Measurements from ENCODE around the gene ASCL1. TPM values are rescaled to one million over a fixed set of nuclear protein-coding genes. Genes with fewer than 3 reads are reported as not detected.

The ASCL1 gene
- total RNA-seq, 2 experiments from 2014 or later: not detected

DNA sequence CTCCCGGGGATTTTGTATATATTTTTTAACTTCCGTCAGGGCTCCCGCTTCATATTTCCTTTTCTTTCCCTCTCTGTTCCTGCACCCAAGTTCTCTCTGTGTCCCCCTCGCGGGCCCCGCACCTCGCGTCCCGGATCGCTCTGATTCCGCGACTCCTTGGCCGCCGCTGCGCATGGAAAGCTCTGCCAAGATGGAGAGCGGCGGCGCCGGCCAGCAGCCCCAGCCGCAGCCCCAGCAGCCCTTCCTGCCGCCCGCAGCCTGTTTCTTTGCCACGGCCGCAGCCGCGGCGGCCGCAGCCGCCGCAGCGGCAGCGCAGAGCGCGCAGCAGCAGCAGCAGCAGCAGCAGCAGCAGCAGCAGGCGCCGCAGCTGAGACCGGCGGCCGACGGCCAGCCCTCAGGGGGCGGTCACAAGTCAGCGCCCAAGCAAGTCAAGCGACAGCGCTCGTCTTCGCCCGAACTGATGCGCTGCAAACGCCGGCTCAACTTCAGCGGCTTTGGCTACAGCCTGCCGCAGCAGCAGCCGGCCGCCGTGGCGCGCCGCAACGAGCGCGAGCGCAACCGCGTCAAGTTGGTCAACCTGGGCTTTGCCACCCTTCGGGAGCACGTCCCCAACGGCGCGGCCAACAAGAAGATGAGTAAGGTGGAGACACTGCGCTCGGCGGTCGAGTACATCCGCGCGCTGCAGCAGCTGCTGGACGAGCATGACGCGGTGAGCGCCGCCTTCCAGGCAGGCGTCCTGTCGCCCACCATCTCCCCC, 777 bp downstream of the ASCL1 start:
- peaks cover 39% of the 10 kb centered on the region for H3K4me1 Mint-ChIP-seq
- peaks cover 2% of the 10 kb centered on the region for H3K9me3 Mint-ChIP-seq
- peaks cover 86% of the 10 kb centered on the region for H3K27me3 Mint-ChIP-seq
- H3K27ac Mint-ChIP-seq: no peak overlapping the region
- peaks cover 2% of the 10 kb centered on the region for H3K36me3 Mint-ChIP-seq (ENCODE audit: low read depth)
- peak overlapping the region; percentile 49 for H3K4me3 Mint-ChIP-seq
- ChIA-PET CTCF (no interaction called here), POLR2A (no interaction called here)
- DNase-seq: no peak

DNA sequence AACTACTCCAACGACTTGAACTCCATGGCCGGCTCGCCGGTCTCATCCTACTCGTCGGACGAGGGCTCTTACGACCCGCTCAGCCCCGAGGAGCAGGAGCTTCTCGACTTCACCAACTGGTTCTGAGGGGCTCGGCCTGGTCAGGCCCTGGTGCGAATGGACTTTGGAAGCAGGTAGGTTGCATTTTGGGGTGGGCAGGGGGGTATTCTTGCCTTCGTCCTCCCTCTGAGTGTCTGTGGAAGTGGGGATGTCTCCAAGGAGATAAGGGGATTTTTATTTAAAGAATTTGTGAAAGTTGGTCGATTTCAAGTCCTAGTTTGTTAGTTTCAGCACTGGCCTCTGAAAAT, 1.3 kb downstream of the ASCL1 start:
- DNase-seq: no peak
- Mint-ChIP-seq H3K27ac (no peak overlapping the region), H3K36me3 (ENCODE audit: low read depth) (peaks cover 2% of the 10 kb centered on the region), H3K9me3 (peaks cover 2% of the 10 kb centered on the region), H3K4me1 (peaks cover 34% of the 10 kb centered on the region), H3K27me3 (peaks cover 87% of the 10 kb centered on the region), H3K4me3 (peak overlapping the region; percentile 47)
- POLR2A ChIA-PET: no interaction called here
- CTCF ChIA-PET: no interaction called here

DNA sequence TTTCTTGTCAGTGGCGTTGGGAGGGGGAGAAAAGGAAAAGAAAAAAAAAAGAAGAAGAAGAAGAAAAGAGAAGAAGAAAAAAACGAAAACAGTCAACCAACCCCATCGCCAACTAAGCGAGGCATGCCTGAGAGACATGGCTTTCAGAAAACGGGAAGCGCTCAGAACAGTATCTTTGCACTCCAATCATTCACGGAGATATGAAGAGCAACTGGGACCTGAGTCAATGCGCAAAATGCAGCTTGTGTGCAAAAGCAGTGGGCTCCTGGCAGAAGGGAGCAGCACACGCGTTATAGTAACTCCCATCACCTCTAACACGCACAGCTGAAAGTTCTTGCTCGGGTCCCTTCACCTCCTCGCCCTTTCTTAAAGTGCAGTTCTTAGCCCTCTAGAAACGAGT, 1.9 kb downstream of the ASCL1 start:
- POLR2A ChIA-PET: no interaction called here
- CTCF ChIA-PET: no interaction called here
- Mint-ChIP-seq H3K4me3 (peak overlapping the region; percentile 47), H3K36me3 (ENCODE audit: low read depth) (peaks cover 2% of the 10 kb centered on the region), H3K27ac (no peak overlapping the region), H3K4me1 (peaks cover 29% of the 10 kb centered on the region), H3K27me3 (peaks cover 90% of the 10 kb centered on the region), H3K9me3 (peaks cover 6% of the 10 kb centered on the region)
- DNase-seq: no peak

DNA sequence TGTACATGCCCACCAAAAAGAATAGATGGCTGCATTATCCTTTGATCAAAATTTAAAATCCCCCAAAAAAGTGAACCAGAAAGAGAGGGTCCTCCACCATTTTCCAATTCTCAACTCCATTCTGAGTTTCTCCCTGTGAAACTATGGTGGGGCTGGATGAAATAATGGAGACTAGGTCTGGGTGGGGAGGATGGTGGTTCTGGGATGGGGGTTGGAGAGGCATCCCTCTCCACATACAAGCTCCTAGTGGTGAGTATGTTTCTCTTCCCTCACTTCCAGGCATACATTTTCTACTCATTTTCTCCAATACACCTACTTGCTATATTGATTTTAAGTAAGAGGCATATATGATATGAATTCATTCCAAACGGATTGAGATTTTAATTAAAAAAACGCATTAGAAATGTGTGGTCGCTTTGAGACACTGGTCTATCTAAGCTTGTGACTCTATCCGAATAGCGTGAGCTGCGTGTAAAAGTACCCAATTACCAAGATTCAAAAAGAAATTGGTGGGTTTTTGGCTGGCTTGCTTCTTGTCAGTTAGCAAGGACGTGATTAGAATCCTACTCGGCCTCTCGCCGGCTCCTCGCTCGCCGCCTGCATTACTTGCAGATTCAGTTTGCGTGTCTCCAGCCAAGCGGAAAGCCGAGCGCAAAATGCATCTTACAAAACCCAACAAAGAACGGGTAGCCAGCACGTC, 3.4 kb downstream of the ASCL1 start:
- CTCF ChIA-PET: no interaction called here

DNA sequence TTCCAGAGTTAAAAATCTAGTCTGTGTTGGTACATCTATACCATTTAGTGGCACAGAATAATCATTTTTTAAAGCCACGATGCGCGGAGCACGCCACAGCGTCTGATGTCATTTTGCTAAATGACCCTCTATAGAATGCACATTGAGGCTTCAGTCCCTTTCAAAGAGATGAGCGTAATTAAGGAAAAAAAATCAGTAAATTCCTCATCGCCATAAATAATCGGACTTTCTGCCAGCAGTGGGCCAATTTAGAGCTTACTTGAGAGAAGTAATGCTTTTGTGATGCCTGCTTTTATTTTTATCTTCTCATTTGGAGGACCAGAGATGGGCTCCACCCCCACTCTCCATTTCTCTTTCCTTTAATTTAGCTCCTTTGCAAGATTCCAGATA, 4.0 kb downstream of the ASCL1 start:
- H3K27me3 Mint-ChIP-seq: peaks cover 90% of the 10 kb centered on the region
- no peak for DNase-seq
- H3K36me3 Mint-ChIP-seq (ENCODE audit: low read depth): peaks cover 4% of the 10 kb centered on the region
- H3K9me3 Mint-ChIP-seq: peaks cover 6% of the 10 kb centered on the region
- ChIA-PET POLR2A (no interaction called here), CTCF (no interaction called here)
- no peak overlapping the region for H3K27ac Mint-ChIP-seq
- peaks cover 30% of the 10 kb centered on the region for H3K4me1 Mint-ChIP-seq
- no peak overlapping the region for H3K4me3 Mint-ChIP-seq

More for the DNA sequence above, 3.4 kb downstream of the ASCL1 start:
- Mint-ChIP-seq H3K9me3 (peaks cover 6% of the 10 kb centered on the region), H3K27me3 (peaks cover 89% of the 10 kb centered on the region), H3K4me3 (no peak overlapping the region), H3K4me1 (peaks cover 30% of the 10 kb centered on the region), H3K36me3 (ENCODE audit: low read depth) (peaks cover 4% of the 10 kb centered on the region), H3K27ac (no peak overlapping the region)
- POLR2A ChIA-PET: no interaction called here
- no peak for DNase-seq

DNA sequence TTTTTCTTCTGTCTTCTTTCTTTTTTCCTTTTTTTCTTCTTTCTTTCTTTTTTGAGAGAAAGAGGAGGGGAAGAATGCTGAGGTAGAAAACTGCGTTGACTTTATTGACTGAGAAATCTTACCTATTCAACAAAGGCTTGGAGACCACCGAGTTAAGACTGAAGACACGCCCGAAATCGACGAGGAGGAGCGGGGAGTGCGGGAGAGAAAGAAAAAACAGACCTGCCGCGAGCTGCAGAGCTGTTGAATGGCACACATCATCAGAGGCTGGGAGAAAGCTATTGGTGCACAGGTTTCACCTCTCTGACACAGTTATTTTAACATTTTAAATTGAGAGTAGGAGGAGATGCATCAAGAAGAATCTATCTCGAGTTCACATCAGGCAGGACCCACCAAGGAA, 5.1 kb downstream of the ASCL1 start:
- DNase-seq: no peak
- no peak overlapping the region for H3K27ac Mint-ChIP-seq
- ChIA-PET CTCF (no interaction called here), POLR2A (no interaction called here)
- H3K4me1 Mint-ChIP-seq: peaks cover 23% of the 10 kb centered on the region
- peaks cover 92% of the 10 kb centered on the region for H3K27me3 Mint-ChIP-seq
- peaks cover 6% of the 10 kb centered on the region for H3K9me3 Mint-ChIP-seq
- H3K36me3 Mint-ChIP-seq (ENCODE audit: low read depth): peaks cover 4% of the 10 kb centered on the region
- H3K4me3 Mint-ChIP-seq: no peak overlapping the region

DNA sequence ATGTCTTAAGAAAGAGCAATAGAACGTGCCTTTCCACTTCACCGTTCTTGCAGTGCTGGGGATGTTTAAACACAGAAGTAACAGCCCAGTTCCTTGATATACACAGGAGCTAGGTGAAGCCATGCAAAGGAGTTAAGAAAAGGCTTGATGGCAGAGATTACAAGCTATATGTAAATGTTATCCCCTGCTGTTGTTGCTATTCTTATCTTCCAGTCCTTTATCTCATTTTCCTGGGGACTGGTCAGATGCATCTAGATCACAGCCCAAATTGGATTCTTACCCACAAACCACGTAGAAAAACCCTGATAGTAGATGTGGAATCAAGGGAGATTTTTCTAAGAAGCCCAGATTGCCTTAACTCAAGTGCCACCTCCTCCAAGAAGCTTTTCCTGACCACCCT, 5.5 kb downstream of the ASCL1 start:
- H3K27me3 Mint-ChIP-seq: peaks cover 92% of the 10 kb centered on the region
- ChIA-PET POLR2A (no interaction called here), CTCF (no interaction called here)
- H3K9me3 Mint-ChIP-seq: peaks cover 6% of the 10 kb centered on the region
- no peak overlapping the region for H3K4me3 Mint-ChIP-seq
- no peak overlapping the region for H3K27ac Mint-ChIP-seq
- DNase-seq: no peak
- peaks cover 19% of the 10 kb centered on the region for H3K4me1 Mint-ChIP-seq
- peaks cover 4% of the 10 kb centered on the region for H3K36me3 Mint-ChIP-seq (ENCODE audit: low read depth)

DNA sequence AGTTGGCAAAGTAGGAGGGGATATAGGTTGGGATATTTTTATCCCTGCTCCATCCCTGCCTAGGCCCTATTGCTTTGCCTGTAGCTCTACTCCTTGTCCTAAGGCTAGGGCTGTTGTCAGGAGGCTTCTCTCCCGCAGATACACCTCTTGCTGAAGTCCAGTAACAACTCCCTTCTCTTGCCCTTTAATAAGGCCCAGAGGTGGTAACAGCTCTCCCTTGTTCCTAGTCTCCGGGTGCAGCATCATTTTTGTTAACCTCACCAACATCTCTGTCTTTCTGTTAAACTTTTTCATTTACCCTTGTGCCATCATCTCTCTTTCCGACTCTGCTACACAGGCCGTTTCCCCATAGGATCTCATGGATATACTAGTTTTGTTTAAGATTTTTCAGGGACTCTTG, 6.3 kb downstream of the ASCL1 start:
- Mint-ChIP-seq H3K4me1 (peaks cover 18% of the 10 kb centered on the region), H3K27ac (no peak overlapping the region), H3K4me3 (no peak overlapping the region), H3K36me3 (ENCODE audit: low read depth) (peaks cover 4% of the 10 kb centered on the region), H3K27me3 (peaks cover 93% of the 10 kb centered on the region), H3K9me3 (peaks cover 6% of the 10 kb centered on the region)
- no peak for DNase-seq
- ChIA-PET CTCF (no interaction called here), POLR2A (no interaction called here)

DNA sequence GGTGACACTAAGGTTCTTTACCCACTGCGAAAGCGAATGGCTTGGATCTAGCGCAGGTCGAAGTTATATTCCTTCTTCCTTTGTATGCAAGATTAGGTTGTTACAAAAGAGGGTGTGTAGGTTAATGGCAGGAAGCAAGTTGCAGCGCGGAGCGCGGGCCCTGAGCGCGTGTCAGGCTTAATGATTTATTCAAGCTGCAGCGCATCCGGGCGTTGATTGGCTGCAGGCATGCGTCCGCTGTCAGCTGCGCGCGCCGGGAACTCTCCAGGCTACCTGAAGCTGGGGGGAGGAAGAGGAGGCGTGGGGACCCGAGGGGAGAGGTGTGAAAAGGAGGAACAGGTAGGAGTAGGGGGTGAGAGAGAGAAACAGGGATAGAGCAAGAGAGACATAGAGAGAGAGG, 7.4 kb downstream of the ASCL1 start:
- Mint-ChIP-seq H3K36me3 (ENCODE audit: low read depth) (peaks cover 4% of the 10 kb centered on the region), H3K27me3 (peaks cover 85% of the 10 kb centered on the region), H3K9me3 (peaks cover 6% of the 10 kb centered on the region), H3K4me3 (peak overlapping the region; percentile 49), H3K4me1 (peaks cover 15% of the 10 kb centered on the region), H3K27ac (no peak overlapping the region)
- CTCF ChIA-PET: no interaction called here
- POLR2A ChIA-PET: no interaction called here
- peak; percentile 17 for DNase-seq

DNA sequence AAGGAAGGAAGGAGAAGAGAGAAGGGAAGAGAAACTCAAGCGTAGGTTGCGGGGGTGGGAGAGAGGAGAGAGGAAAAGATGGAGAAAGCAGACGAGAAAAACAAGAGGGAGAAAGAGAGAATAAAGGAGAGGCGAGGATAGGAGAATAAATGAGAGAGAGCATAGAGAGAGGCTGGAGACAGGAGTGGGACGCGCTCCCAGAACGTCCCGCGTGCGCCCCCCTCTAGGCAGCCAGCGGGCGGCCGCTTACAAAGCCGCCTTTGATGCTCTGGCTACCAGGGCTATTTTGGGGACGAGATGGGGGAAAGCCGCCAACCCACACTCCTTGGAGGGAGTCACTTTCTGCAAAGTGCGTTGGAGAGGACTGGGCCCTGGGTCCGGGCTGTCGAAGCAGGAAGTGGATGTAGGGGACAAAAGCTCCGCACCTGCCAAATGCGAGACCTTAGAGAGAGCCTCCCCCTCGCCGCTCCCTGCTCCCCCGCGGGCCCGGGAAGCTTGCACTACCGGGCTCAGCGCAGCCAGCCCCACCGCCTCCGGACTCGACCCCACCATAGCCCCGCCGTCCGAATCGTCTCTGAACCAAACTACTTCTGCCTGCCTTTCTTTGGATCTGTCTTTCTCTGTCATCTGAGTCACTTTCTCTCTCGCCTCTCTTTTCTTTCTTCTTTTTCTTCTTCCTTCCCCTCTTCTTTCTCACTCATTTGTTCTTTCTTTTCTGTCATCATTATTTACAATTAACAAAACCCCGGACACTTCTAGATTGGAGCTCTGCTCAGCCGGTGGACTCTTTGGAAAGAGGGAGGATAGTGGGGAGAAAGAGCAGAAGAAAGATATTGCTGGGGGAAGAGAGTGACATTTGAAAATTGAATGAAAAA, 8.0 kb downstream of the ASCL1 start:
- ChIA-PET CTCF (no interaction called here), POLR2A (no interaction called here)
- Mint-ChIP-seq H3K27me3 (peaks cover 80% of the 10 kb centered on the region), H3K9me3 (peaks cover 4% of the 10 kb centered on the region), H3K36me3 (ENCODE audit: low read depth) (peaks cover 4% of the 10 kb centered on the region), H3K4me1 (peaks cover 15% of the 10 kb centered on the region), H3K4me3 (peak overlapping the region; percentile 49), H3K27ac (no peak overlapping the region)
- no peak for DNase-seq

DNA sequence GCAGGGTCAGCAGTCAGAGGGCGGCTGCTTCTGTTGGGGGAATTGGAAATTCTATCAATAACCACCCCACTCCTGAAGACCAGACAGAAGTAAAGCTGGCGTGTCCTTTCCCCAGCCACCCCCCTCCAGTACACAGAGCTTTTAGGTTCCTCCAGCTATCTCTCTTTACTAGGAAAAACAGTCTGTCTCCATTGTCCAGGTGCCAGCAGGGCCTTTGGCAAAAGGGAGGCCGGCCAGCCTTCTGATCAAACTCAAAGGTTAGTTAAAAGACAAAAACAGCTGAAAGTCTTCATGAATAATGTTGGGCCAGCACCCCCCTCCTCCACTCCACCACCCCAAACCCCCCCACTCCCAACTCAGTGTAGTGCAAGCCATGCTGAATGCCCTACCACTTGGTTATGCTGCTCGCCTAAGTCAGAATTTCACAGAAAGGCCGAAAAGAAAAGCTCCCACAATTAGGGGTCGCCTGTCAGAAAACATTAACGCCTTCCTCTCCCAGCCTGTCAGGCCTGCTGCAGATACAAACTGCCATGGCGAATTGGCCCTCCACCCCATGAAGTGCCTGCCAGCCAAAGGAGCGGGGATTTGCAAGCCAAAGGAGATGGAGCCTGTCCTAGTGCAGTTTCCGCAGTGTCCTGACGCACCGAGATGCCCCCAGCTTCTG, 8.9 kb downstream of the ASCL1 start:
- peaks cover 4% of the 10 kb centered on the region for H3K9me3 Mint-ChIP-seq
- H3K36me3 Mint-ChIP-seq (ENCODE audit: low read depth): peaks cover 4% of the 10 kb centered on the region
- no peak overlapping the region for H3K27ac Mint-ChIP-seq
- ChIA-PET CTCF (interaction anchor here (0.9 kb wide), 1 partner anchor 13 kb away, joined by 3 read pairs; no protein-coding TSS in a partner anchor), POLR2A (no interaction called here)
- H3K4me1 Mint-ChIP-seq: peaks cover 15% of the 10 kb centered on the region
- no peak overlapping the region for H3K4me3 Mint-ChIP-seq
- no peak for DNase-seq
- H3K27me3 Mint-ChIP-seq: peaks cover 76% of the 10 kb centered on the region

DNA sequence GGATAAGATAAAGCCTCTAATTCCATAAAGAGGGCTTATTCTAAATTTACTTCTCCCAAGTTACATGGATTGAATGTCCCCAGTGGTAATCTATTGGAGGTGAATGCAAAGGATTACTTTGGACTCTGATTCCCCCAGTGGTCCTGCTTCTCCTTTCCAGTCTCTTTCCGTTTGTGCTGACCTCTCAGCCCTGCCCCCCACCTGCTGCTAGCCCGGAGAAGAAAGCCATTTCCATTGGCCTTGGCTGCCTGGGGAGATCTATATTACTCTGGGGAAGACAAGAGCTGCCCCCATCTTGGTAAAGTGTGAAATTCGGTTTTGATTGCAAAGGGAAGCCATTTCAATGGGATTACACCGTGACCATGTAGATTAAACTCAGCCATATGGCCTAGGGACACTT, 13.3 kb downstream of the ASCL1 start:
- Mint-ChIP-seq H3K9me3 (no peaks in the 10 kb centered on the region), H3K4me3 (no peak overlapping the region), H3K4me1 (peaks cover under 1% of the 10 kb centered on the region), H3K27me3 (peaks cover 39% of the 10 kb centered on the region), H3K36me3 (ENCODE audit: low read depth) (no peaks in the 10 kb centered on the region), H3K27ac (no peak overlapping the region)
- DNase-seq: no peak
- POLR2A ChIA-PET: no interaction called here
- CTCF ChIA-PET: interaction anchor here (0.6 kb wide), 1 partner anchor 567 kb away, joined by 3 read pairs; no protein-coding TSS in a partner anchor

DNA sequence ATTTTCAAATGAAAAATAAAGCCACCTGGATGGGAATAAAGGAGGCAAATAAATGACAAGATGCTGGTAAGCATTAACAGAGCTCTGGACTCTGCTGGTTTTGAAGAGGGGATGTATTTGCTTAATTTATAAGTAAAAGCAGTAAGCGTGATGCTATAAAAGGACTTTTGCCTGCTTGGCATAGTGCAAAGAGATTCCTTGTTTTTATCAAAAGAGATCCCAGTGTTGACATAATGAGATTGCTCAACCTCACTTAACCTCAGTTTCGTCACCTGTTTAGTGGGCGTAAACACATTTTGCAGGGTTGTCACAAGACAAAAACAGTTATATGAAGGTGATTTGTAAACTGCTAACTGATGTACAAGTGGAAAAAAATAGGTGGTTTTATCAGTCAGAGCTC, 13.8 kb downstream of the ASCL1 start:
- H3K27ac Mint-ChIP-seq: no peak overlapping the region
- peaks cover 36% of the 10 kb centered on the region for H3K27me3 Mint-ChIP-seq
- no peaks in the 10 kb centered on the region for H3K36me3 Mint-ChIP-seq (ENCODE audit: low read depth)
- ChIA-PET CTCF (interaction anchor here (0.6 kb wide), 1 partner anchor 566 kb away, joined by 3 read pairs; no protein-coding TSS in a partner anchor), POLR2A (no interaction called here)
- no peak for DNase-seq
- H3K9me3 Mint-ChIP-seq: no peaks in the 10 kb centered on the region
- H3K4me1 Mint-ChIP-seq: no peaks in the 10 kb centered on the region
- H3K4me3 Mint-ChIP-seq: no peak overlapping the region

Measured in activated CD4-positive, alpha-beta T cell treated with anti-CD3 and anti-CD28 coated beads, Interleukin-2, amount 10 ng/mL, durations not matched to agents 7 days and 5 days (primary cell).